ELF-1 (cell line): Measurements from ENCODE around the gene NTNG1.
A peak's percentile ranks its signal among the peaks of the same experiment; 100 is the strongest.

ENCODE experiments used
- DNase-seq: peaks from one replicate; pipeline ENCODE4 v3.0.0-alpha.2; 2016; ENCODE audit warnings: low read depth, low spot score

Gene NTNG1

GRCh38 chr1:107499139-107499744 is 358.4 kb downstream of the NTNG1 start:
- no peak for DNase-seq

- DNase-seq: no peak
Observed at GRCh38 chr1:107501081-107501605, 360.3 kb downstream of the NTNG1 start.

DNA sequence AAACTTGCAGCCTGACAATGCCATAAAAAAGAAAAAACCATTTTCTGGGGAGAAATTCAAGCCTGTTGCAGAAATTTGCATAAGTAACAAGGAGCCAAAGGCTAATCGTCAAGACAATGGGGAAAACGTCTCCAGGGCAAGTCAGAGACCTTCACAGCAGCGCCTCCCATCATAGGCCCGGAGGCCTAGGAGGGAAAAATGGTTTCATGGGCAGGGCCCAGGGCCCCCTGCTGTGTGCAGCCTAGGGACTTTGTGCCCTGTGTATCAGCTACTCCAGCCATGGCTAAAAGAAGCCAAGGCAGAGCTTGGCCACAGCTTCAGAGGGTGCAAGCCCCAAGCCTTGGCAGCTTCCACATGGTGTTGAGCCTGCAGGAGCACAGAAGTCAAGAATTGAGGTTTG is 369.5 kb downstream of the NTNG1 start:
- DNase-seq: no peak

GRCh38 chr1:107512836-107513235 is 372.0 kb downstream of the NTNG1 start:
- no peak for DNase-seq

GRCh38 chr1:107514841-107515240 is 374.0 kb downstream of the NTNG1 start:
- DNase-seq: no peak

GRCh38 chr1:107515702-107516101 is 374.9 kb downstream of the NTNG1 start:
- no peak for DNase-seq

GRCh38 chr1:107523061-107523460 is 382.2 kb downstream of the NTNG1 start:
- no peak for DNase-seq

DNA sequence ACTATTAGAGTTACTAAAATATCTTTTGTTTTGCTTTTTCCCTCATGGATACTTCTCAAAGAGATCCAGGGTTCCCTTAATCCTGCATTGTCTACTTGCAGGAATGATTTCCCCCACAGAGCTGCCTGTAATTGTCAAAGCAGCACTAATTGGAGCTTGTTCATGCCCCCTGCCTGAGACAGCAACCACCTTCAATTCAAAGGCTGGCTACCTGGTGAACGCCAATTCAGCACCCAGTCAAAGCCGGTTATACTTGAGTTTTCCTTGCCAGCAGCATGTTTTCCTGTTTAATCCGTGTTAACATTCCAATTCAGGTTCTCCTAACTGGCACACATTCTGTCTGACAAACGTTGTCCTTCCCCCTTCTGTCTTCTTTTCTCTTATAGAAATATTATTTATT is 382.9 kb downstream of the NTNG1 start:
- no peak for DNase-seq

DNA sequence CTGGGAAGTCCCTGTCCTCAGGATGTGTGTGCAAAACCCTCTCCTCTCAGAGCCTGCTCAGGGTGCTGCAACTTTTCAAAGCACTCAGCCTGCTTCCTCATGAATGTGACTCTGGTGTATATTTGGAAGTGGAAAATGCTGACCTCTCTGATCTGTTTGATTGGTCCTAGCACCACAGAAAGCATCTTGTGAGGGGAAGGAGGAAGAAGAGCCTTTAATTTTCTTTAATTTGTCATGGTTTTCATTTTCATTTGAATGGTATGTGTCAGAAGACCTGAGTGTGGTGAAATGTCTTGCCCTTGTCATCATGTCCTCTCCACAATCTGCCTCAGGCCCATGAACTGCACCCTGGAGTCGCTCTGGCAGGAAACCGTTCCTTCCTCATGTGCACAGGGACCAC is 383.5 kb downstream of the NTNG1 start:
- no peak for DNase-seq

DNA sequence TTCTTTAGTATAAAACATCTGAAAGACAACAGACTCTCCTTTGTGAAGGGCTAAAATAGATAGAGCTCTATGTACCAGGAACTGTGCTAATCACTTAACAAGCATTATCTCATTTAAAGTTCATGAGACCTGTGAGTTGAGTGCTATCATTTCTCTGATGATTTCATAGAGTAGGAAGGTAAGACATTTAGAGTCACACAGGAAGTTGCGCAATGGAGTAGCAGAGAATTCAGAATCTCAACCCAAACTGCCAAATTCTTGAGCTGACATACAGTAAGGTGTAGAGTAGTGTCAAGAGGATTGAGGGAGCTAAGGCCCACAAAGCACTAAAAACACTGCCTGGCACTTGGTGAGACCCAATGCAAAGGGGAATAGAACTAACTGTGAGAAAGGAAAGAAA is 384.3 kb downstream of the NTNG1 start:
- DNase-seq: no peak

DNA sequence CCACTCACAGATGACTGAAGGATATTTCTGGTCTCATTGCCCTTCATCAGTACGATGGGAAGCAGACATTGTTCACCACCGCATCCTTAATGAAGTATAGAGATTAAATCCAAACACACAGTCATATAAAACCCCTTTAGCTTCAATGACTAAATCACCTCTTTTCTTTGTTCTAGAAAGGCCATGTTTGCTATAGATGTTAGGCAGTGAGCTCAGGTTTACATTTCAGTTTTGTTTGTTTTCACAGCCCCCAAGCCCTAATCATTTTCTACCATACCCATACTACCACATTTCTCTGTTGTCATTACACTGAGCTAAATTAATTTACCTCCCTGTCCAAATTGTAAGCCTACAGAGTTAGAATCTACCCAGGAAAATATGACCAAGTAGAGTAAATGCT is 385.1 kb downstream of the NTNG1 start:
- DNase-seq: no peak

DNA sequence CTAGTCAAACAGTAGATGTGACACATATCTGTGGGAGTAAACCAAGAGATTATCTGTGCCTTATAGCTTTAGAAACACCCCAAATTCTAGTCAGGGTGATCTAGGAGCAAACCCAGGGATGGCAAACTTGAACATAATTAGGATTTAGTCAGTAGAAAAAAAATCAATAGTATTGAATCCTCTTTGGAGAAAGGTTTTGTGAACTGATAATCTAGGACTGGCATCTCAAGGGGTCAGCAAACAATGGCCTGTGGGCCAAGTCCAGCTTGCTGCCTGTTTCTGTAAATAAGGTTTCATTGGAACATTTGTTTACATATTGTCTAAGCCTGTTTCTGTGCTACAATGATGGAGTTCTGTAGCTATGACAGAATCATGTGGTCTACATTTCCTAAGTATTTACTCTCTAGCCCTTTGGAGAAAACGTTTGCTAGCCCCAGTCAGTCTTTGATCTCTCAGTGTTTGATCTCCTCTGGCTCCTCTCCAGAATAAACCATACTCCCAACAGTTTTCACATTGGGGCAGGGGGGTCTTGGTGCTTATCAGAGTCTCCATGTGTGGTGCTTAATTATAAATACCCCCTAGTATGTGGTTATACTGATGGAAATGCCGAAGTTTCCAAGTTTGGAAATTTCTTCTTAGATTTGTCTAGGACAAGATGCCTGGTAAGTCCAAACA is 385.8 kb downstream of the NTNG1 start:
- no peak for DNase-seq

- DNase-seq: peak; percentile 21
Observed at GRCh38 chr1:107529511-107530149, 388.8 kb downstream of the NTNG1 start.

DNA sequence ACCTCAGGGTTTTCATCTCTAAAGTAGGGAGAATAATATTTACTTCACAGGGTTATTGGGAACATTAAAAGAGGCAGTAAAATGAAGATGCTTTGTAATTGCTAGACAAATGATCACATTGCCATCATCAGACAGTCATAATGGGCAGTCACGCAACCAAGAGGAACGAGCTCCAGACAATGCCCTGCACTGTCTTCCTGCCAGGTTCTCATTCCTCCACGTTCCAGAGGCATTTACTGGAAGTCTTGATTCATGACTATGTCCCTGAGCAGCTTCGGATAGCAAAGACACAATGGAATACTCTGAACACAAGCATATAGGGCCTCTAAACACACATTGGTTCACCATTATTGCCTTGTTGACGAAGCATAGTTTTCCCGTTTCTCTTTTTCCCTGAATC is 389.7 kb downstream of the NTNG1 start:
- no peak for DNase-seq

GRCh38 chr1:107531065-107531908 is 390.4 kb downstream of the NTNG1 start:
- no peak for DNase-seq

GRCh38 chr1:107532318-107532717 is 391.5 kb downstream of the NTNG1 start:
- no peak for DNase-seq
